ENCODE results near the gene CCDC6.

CCDC6 gene

DNA sequence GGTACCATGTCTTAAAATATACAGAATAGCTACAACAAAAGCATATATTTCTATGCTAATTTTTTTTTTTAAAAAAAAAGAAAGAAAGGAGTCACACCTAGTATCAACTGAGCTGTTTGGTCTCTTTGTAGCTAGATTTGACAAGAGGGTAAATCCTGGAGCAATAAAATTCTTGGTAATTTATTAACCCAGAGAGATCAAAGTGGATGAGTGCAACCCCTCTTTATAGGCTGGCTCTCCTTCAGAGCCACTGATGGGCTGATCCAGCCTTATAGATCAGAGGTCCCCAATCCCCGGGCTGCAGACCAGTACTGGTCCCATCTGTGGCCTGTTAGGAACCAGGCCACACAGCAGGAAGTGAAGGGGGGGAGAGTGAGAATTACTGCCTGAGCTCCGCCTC lies 133.3 kb downstream of the CCDC6 start:
- TF ChIP-seq CTCF (IDR thresholded peaks at IDR 0.05; ENCODE audit: insufficient read depth, low read length, poor library complexity, severe bottlenecking) = no peak
- no peak for TF ChIP-seq EZH2phosphoT487 (conservative IDR thresholded peaks at IDR 0.05; ENCODE audit: low read length)
- no peaks in the 10 kb centered on the region for H3K27me3 ChIP-seq (ENCODE audit: low read length)
- no peaks in the 10 kb centered on the region for H4K20me1 ChIP-seq (ENCODE audit: low read depth, low read length)
- H3K9ac ChIP-seq (ENCODE audit: low read length) = no peak overlapping the region
- H3K4me2 ChIP-seq (ENCODE audit: low read depth, low read length, poor library complexity, severe bottlenecking) = no peak overlapping the region
- no peaks in the 10 kb centered on the region for H3F3A ChIP-seq (ENCODE audit: insufficient read depth)
- no peak overlapping the region for H3K4me3 ChIP-seq (ENCODE audit: insufficient read depth, low read length, poor library complexity, severe bottlenecking)
- no peaks in the 10 kb centered on the region for H3K9me2 ChIP-seq (replicated peaks; ENCODE audit: insufficient read depth, low read length)
- no peaks in the 10 kb centered on the region for H3K79me2 ChIP-seq (ENCODE audit: insufficient read depth, low read length)
- H3K36me3 ChIP-seq (ENCODE audit: low read length) = no peaks in the 10 kb centered on the region
- no peak overlapping the region for H3K27ac ChIP-seq (ENCODE audit: low read depth, low read length)
- H3K9me3 ChIP-seq (ENCODE audit: insufficient read depth, low read length) = no peaks in the 10 kb centered on the region
- H2AFZ ChIP-seq (ENCODE audit: low read depth, low read length, severe bottlenecking) = no peak overlapping the region

DNA sequence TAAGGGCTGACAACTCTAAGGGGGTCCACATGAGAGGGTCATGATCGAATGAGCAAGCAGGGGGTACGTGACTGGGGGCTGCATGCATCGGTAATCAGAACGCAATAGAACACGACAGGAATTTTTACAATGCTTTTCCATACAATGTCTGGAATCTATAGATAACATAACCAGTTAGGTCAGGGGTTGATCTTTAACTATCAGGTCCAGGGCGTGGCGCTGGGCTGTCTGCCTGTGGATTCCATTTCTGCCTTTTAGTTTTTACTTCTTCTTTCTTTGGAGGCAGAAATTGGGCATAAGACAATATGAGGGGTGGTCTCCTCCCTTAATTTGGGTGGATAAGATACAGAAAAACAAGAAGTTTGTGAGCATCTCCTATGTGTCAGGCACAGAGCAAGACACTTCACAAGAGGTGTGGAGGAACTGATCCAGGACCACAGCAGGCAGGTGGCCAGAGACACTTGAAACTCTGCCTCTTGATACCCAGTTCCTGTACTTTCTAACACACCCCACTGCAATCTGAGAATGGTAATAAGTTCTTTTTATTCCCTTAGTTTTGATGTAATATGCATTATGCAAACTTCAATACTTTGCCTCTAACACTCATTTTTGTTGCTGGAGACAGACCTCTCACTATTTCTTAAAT lies 135.1 kb downstream of the CCDC6 start:
- no peaks in the 10 kb centered on the region for H3K9me2 ChIP-seq (replicated peaks; ENCODE audit: insufficient read depth, low read length)
- H3K4me3 ChIP-seq (ENCODE audit: insufficient read depth, low read length, poor library complexity, severe bottlenecking) = no peak overlapping the region
- no peak overlapping the region for H3K4me2 ChIP-seq (ENCODE audit: low read depth, low read length, poor library complexity, severe bottlenecking)
- TF ChIP-seq EZH2phosphoT487 (conservative IDR thresholded peaks at IDR 0.05; ENCODE audit: low read length) = no peak
- no peak for TF ChIP-seq CTCF (IDR thresholded peaks at IDR 0.05; ENCODE audit: insufficient read depth, low read length, poor library complexity, severe bottlenecking)
- H3K27ac ChIP-seq (ENCODE audit: low read depth, low read length) = no peak overlapping the region
- no peaks in the 10 kb centered on the region for H3K27me3 ChIP-seq (ENCODE audit: low read length)
- H3K36me3 ChIP-seq (ENCODE audit: low read length) = no peaks in the 10 kb centered on the region
- no peak overlapping the region for H3K9ac ChIP-seq (ENCODE audit: low read length)
- H3K79me2 ChIP-seq (ENCODE audit: insufficient read depth, low read length) = no peaks in the 10 kb centered on the region
- H3K9me3 ChIP-seq (ENCODE audit: insufficient read depth, low read length) = no peaks in the 10 kb centered on the region
- no peaks in the 10 kb centered on the region for H4K20me1 ChIP-seq (ENCODE audit: low read depth, low read length)
- H3F3A ChIP-seq (ENCODE audit: insufficient read depth) = no peaks in the 10 kb centered on the region
- no peak overlapping the region for H2AFZ ChIP-seq (ENCODE audit: low read depth, low read length, severe bottlenecking)

DNA sequence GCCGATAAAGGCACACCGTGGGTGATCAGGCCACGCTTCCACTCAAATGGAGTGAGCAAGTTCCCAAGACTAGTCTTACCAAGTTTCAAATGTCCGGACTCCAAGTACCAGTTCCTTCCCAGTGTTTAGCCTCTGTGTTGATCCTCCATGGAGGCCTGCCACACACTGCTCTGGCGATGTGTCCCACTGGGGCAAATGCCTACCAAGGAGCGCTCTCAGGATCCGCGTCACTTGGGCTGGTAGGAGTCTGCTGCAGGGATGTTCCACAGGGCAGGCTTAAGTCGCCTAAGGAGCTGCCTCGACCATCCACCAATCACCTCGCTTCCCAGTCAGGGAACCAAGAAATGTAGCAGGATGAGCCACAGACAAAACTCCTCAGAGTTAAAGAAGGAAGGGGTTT lies 135.7 kb downstream of the CCDC6 start:
- H3K9ac ChIP-seq (ENCODE audit: low read length) = no peak overlapping the region
- no peaks in the 10 kb centered on the region for H3K36me3 ChIP-seq (ENCODE audit: low read length)
- no peak overlapping the region for H2AFZ ChIP-seq (ENCODE audit: low read depth, low read length, severe bottlenecking)

More for the DNA sequence above, 135.7 kb downstream of the CCDC6 start:
- TF ChIP-seq EZH2phosphoT487 (conservative IDR thresholded peaks at IDR 0.05; ENCODE audit: low read length) (no peak), CTCF (IDR thresholded peaks at IDR 0.05; ENCODE audit: insufficient read depth, low read length, poor library complexity, severe bottlenecking) (no peak)
- Histone ChIP-seq H3K79me2 (ENCODE audit: insufficient read depth, low read length) (no peaks in the 10 kb centered on the region), H3F3A (ENCODE audit: insufficient read depth) (no peaks in the 10 kb centered on the region), H3K4me2 (ENCODE audit: low read depth, low read length, poor library complexity, severe bottlenecking) (no peak overlapping the region), H3K27ac (ENCODE audit: low read depth, low read length) (no peak overlapping the region), H3K9me2 (replicated peaks; ENCODE audit: insufficient read depth, low read length) (no peaks in the 10 kb centered on the region), H3K4me3 (ENCODE audit: insufficient read depth, low read length, poor library complexity, severe bottlenecking) (no peak overlapping the region), H3K9me3 (ENCODE audit: insufficient read depth, low read length) (no peaks in the 10 kb centered on the region), H3K27me3 (ENCODE audit: low read length) (no peaks in the 10 kb centered on the region), H4K20me1 (ENCODE audit: low read depth, low read length) (no peaks in the 10 kb centered on the region)
